Small intestine (tissue), 16 donors: Measurements from ENCODE around the gene SLC4A8. TPM values are rescaled to one million over a fixed set of nuclear protein-coding genes. Genes with fewer than 3 reads are reported as not detected.

Source experiments
- DNase-seq, 2 donors: peaks; one replicate each; pipeline versions ENCODE4 v3.0.0 to v3.0.0-alpha.2; 2013
- FAIRE-seq: peaks from 2 replicates; lab custom pipeline; 2012; peaks lifted over from hg19 to GRCh38; lab: Jason Lieb, UNC
- H3K27ac ChIP-seq, 3 donors: one replicate each; pipeline ENCODE4 v1.5.1; 2013; ENCODE audit warnings: low read length in 2 of 3, mild to moderate bottlenecking in 2 of 3, control low read depth in 1 of 3, inconsistent platforms in 1 of 3, low read depth in 1 of 3, moderate library complexity in 1 of 3
- H3K27me3 ChIP-seq, 3 donors: one replicate each; pipeline ENCODE4 v1.6.1; 2013; ENCODE audit warnings: low read length in 3 of 3, inconsistent platforms in 1 of 3; ENCODE audit not compliant: control insufficient read depth in 3 of 3, insufficient read depth in 3 of 3
- H3K36me3 ChIP-seq, 3 donors: one replicate each; pipeline ENCODE4 v1.6.1; 2013; ENCODE audit warnings: low read length in 3 of 3, inconsistent platforms in 1 of 3, low read depth in 1 of 3, mild to moderate bottlenecking in 1 of 3, moderate library complexity in 1 of 3; ENCODE audit not compliant: control insufficient read depth in 3 of 3, insufficient read depth in 2 of 3
- H3K4me1 ChIP-seq, 3 donors: one replicate each; pipeline ENCODE4 v1.6.1; 2013; ENCODE audit warnings: low read length in 2 of 3, inconsistent platforms in 1 of 3, low read depth in 1 of 3, mild to moderate bottlenecking in 1 of 3, moderate library complexity in 1 of 3; ENCODE audit not compliant: control insufficient read depth in 3 of 3, insufficient read depth in 2 of 3
- H3K4me3 ChIP-seq, 3 donors: one replicate each; pipeline ENCODE4 v1.5.1; 2013; ENCODE audit warnings: low read length in 3 of 3, control low read depth in 1 of 3, inconsistent platforms in 1 of 3, low read depth in 1 of 3, mild to moderate bottlenecking in 1 of 3, moderate library complexity in 1 of 3
- H3K9me3 ChIP-seq, 2 donors: one replicate each; pipeline ENCODE4 v1.6.1; 2013; ENCODE audit warnings: low read depth in 1 of 2, low read length in 1 of 2; ENCODE audit not compliant: control insufficient read depth in 2 of 2, insufficient read depth in 1 of 2
- WGBS, 3 donors: extraction: QIAGEN DNeasy Blood & Tissue Kit; methylation state at CpG; one replicate each; pipeline ENCODE4 v1.1.7; 2013; 5-methylcytosine and 5-hydroxymethylcytosine counted together
- long read RNA-seq, 10 donors: transcript quantifications; one replicate each; lab custom pipeline, GENCODE V29; 2026
- polyA plus RNA-seq, 4 donors: library from polyadenylated mRNA; stranded (reverse) in 3 of 4; unstranded in 1 of 4; fragments of 200-250 nt in 3 of 4; fragments of 120-200 nt in 1 of 4; gene quantifications; one replicate each; pipeline versions ENCODE4 v1.2.1 to v1.2.3, GENCODE V29; 2013
- donor health status: healthy with polysubstance abuse.
- donor health status: control.
- donor health status: control.
- donor health status: Bipolar disorder and iron deficiency.
- donor health status: healthy.

SLC4A8 gene
- polyA plus RNA-seq, result 1 to 10 TPM in 3 of 4 donors, under 1 TPM in 1; 0.43 to 2.5 (median 1.7) TPM
- long read RNA-seq, donor 1, result 0 reads
- long read RNA-seq, donor 2, result 0 reads
- long read RNA-seq, donor 3, result 0 reads
- long read RNA-seq, donor 4, result 0 reads
- long read RNA-seq, donor 5, result 0 reads
- long read RNA-seq, donor 6, result 0 reads
- long read RNA-seq, donor 7, result 0 reads
- long read RNA-seq, donor 8, result 0 reads
- long read RNA-seq, donor 9, result 0 reads
- long read RNA-seq, donor 10, partial matches to known transcripts, result 0 of 1 reads
- long read RNA-seq, donor 10, other reads (novel, unspliced or antisense), result 0 of 1 reads

DNA sequence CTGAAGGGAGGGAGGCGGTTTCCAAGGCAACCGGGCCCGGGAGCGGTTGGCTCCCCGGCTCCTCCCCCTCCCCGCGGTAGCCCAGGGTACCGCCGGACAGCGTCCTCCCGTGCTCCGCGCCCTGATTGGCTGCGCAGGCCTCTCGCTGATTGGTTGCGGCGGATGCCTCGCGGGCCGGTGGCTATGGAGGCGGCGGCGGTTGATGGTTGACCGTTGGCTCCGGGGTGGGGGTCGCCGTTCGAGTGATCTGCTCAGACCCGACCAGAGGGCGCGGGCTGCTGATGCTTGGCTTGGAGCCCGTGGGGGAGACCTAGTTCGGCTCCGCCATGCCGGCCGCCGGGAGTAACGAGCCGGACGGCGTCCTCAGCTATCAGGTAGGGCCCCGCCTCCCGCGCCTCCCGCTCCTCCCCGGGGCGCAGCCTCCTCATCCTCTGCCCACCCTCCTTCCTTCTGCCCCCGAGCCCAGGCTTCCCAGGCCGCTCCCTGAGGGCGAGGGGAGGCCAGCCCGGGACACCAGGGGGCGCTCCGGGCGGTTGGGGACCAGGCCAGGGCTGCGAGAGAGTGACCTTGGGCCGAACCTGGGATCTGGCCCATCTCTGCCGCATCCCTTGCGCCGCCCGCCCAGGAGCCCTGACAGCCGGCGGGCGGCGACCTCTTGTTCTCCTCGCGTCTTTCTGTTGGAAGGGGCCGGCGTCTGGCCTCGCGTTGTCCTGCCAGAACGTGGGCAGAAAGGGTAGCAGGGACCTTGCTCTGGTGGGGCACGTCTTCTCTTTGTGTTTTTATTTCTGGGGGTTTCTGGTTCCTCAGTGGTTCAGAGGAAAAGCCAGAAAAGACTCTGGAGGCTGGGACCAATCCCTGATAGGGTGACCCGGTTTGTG lies at the start of gene SLC4A8:
SLC4A8 (plus strand) TSS at position 170 of the 878 bp plus-strand sequence; CDS start at position 327, 157 bp downstream.
- peaks cover 0 to 16% (median 0%) of the 10 kb centered on the region in 3 donors for H3K4me1 ChIP-seq
- FAIRE-seq (no peak), DNase-seq (peak; percentile 54 to 91)
- peak within 1 kb of the TSS; percentile 44 to 47 (median 46) for H3K4me3 ChIP-seq
- H3K9me3 ChIP-seq, result no peaks in the 10 kb centered on the region
- peaks cover 0 to 3% (median 0%) of the 10 kb centered on the region in 3 donors for H3K27me3 ChIP-seq
- no peaks in the 10 kb centered on the region for H3K36me3 ChIP-seq
- WGBS, 3 donors, result 3% methylated on average over 55 to 73 of the region's 73 CpGs
- peak within 1 kb of the TSS in 1 of 3 donors; percentile 38 for H3K27ac ChIP-seq

DNA sequence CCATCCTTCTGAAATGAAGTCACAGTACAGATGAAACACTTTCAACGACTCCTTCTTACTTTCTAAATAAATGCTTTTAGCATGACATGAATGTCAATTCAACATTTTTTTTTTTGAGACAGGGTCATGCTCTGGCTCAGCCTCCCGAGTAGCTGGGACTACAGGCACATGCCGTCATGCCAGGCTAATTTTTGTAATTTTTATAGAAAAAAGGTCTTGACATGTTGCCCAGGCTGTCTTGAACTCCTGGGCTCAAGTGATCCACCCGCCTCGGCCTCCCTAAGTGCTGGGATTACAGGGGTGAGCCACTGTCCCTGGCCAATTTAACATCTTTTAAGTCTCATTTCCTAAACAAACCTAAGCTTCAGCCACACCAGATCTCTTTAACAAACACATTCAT lies 49.8 kb upstream of the SLC4A8 start:
- Histone ChIP-seq H3K4me1 (peaks cover 0 to 10% (median 0%) of the 10 kb centered on the region in 3 donors), H3K27ac (no peak overlapping the region), H3K36me3 (peaks cover 0 to 64% (median 21%) of the 10 kb centered on the region in 3 donors), H3K27me3 (no peaks in the 10 kb centered on the region), H3K4me3 (no peak overlapping the region), H3K9me3 (no peaks in the 10 kb centered on the region)
- 76 to 92% (median 85%) methylated on average over 5 of the region's 5 CpGs for WGBS, 3 donors
- FAIRE-seq (no peak), DNase-seq (no peak)

DNA sequence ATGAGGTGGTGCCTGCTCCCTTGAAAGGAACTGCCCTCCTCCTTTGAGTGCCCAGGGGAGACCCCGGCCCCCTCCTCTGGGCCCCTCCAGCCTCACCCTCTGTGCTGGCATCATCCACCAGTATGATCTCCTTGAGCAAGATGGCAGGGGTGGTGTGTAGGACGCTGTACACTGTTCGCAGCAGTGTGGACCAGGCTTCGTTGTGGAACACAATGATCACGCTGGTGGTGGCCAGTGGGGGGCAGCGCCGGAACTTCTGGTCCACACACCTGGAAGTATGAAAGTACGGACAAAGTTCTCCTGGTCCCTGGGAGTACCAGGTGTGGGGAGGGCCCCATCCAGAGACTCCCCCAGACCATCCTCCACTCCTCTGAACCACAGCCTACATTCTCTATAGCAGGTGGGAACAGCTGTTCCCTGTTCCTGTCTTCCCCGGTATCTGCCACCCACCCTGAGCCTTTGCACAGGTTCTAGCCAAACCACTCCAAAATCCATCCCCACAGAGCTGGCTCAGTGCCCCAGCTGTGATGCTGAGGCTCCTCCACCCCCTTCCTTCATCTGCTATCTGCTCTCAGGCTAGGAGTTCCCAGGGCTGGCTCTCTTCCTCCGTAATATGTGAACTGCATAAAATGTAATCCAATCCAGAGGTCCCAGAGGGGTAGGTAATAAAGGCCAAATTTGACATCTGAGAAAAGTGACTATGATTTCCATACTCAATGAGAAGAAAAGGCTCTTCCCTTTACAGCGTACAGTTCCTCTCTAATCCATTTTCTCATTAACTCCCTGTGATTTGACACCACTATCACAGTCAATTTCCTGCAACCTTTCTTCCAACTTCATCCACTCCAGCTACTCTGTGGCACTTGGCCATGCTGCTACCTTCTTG lies 47.3 kb upstream of the SLC4A8 start:
- Histone ChIP-seq H3K27me3 (no peaks in the 10 kb centered on the region), H3K4me3 (no peak overlapping the region), H3K9me3 (no peaks in the 10 kb centered on the region), H3K4me1 (no peaks in the 10 kb centered on the region), H3K36me3 (peaks cover 0 to 75% (median 22%) of the 10 kb centered on the region in 3 donors), H3K27ac (no peak overlapping the region)
- DNase-seq (no peak), FAIRE-seq (no peak)
- WGBS, 3 donors, result 85 to 91% (median 86%) methylated on average over 11 of the region's 11 CpGs

DNA sequence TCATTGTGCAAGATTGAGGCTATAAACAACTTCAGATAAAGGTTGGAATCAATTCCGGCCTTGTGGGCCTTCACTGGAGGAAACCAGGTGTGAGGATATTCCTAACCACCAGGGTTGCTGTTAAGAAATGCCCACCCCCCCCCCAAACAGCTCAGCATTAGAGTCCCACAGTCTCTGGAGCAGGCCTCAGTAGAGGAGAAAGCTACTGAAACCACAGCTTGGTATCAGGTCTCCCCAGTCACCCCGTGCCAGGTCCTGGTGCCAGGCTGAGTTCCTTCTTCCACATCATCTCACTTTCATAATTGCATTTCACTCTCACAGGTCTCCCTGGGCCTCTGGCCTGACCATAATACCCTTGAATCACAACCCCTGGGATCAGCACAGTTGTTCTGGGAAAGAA lies 45.9 kb upstream of the SLC4A8 start:
- no peak overlapping the region for H3K4me3 ChIP-seq
- no peaks in the 10 kb centered on the region for H3K9me3 ChIP-seq
- FAIRE-seq, result no peak
- H3K36me3 ChIP-seq, result peaks cover 0 to 80% (median 23%) of the 10 kb centered on the region in 3 donors
- H3K27ac ChIP-seq, result no peak overlapping the region
- no peak for DNase-seq
- H3K27me3 ChIP-seq, result no peaks in the 10 kb centered on the region
- H3K4me1 ChIP-seq, result peaks cover 0 to 3% (median 0%) of the 10 kb centered on the region in 3 donors
- WGBS, 3 donors, result 73 to 93% (median 79%) methylated on average over 2 of the region's 2 CpGs

DNA sequence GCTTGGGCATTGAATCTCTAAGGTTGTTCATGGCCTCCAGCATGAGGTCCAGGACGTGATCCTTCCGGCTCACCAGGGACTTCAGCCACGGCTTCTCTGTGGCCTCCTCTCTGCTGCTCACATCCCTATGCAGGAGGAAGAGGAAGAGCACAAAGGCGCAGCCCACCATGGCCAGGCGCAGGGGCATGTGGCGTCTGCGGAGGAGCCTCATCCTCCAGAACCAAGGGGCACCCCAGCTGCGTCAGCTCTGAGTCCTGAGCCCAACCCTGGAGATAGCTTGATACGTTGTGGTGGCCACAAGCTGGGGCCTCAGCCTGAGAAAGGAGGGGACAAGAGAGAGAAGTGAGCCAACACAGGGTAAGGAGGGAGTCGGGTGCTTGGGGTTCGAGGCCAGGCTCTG lies 45.1 kb upstream of the SLC4A8 start:
- H3K9me3 ChIP-seq, result no peaks in the 10 kb centered on the region
- FAIRE-seq, result no peak

DNA sequence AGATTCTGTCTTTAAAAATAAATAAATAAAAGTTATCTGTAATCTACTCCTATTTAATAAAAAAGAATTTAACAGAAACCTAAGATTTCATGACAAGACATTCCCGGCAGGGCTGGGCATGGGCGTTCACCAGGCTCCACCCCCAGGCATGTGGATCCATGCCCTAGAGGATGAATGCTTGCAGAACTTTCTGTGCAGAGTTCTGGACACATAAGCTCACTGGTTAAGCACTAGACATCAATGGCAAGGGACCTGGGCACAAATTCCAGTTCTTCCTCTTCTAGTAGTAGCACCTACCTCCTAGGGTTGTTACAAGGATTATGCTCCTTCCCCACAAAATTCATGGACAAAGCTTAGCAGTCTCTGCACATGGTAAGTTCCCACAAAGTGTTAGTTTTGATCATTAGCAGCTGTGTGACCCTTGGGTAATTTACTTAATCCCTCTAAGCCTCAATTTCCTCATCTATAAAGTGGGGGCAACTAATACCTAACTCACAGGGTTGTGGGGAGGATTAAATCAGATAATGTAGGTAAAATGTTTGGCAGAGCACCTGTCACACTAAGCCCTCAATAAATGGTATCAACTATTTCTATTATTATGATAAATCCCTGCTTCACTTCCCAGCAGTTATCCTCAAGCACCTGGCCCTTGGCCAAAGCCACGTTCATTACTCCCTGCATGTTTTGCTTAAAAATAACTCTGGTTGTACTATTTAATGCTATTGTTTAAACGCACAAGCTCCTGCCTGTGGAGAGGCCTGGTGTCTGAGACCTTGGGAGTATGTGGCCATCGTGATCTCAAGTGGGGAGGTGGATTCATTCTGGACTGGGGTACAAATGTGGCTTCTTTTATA lies 43.2 kb upstream of the SLC4A8 start:
- peaks cover 0 to 71% (median 21%) of the 10 kb centered on the region in 3 donors for H3K36me3 ChIP-seq
- no peak overlapping the region for H3K27ac ChIP-seq
- WGBS, 3 donors, result 47 to 56% (median 53%) methylated on average over 5 of the region's 5 CpGs
- no peak overlapping the region for H3K4me3 ChIP-seq
- no peaks in the 10 kb centered on the region for H3K27me3 ChIP-seq
- FAIRE-seq (no peak), DNase-seq (no peak)
- no peaks in the 10 kb centered on the region for H3K9me3 ChIP-seq
- peaks cover 0 to 10% (median 0%) of the 10 kb centered on the region in 3 donors for H3K4me1 ChIP-seq

More for the DNA sequence above, 45.1 kb upstream of the SLC4A8 start:
- no peaks in the 10 kb centered on the region for H3K27me3 ChIP-seq
- peaks cover 0 to 3% (median 0%) of the 10 kb centered on the region in 3 donors for H3K4me1 ChIP-seq
- H3K27ac ChIP-seq, result no peak overlapping the region
- WGBS, 3 donors, result 93 to 97% (median 94%) methylated on average over 11 of the region's 11 CpGs
- H3K4me3 ChIP-seq, result no peak overlapping the region
- no peak for DNase-seq
- H3K36me3 ChIP-seq, result peaks cover 0 to 80% (median 23%) of the 10 kb centered on the region in 3 donors

DNA sequence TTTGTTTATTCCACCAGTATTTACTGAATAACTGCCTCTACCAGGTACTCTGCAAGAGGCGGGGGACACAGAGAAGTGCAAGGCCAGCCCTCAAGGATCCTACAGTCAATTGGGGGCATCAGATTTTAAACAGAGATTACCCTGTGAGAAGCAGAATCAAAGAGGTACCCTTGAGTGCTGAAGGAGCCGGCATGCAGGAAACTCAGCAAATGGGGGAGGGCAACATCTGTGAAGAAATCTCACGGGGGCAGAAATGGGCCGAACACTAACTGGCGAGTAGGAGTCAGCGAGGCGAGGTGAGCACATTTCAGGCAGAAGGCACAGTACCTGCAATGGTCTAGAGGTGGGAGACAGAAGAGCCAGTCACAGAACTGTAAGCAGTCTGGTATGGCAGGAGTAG lies 42.5 kb upstream of the SLC4A8 start:
- FAIRE-seq, result no peak
- Histone ChIP-seq H3K36me3 (peaks cover 0 to 64% (median 18%) of the 10 kb centered on the region in 3 donors), H3K27me3 (no peaks in the 10 kb centered on the region), H3K9me3 (no peaks in the 10 kb centered on the region), H3K4me1 (peaks cover 0 to 14% (median 0%) of the 10 kb centered on the region in 3 donors), H3K4me3 (no peak overlapping the region), H3K27ac (no peak overlapping the region)
- 88 to 95% (median 95%) methylated on average over 7 of the region's 7 CpGs for WGBS, 3 donors
- DNase-seq, result no peak
